Endothelial cell of umbilical vein (primary cell): Measurements from ENCODE around the gene GRIA1. TPM values are rescaled to one million over a fixed set of nuclear protein-coding genes. Genes with fewer than 3 reads are reported as not detected.

Experiments
- BruUV-seq: library from RNA; stranded (reverse); fragments of 400-500 nt; replicated peaks from 2 replicates; lab custom pipeline; 2021; lab: Mats Ljungman, UMichigan
- CTCF ChIA-PET: fragments of 300-600, 350-600 bp; sonication (Branson Sonifier 250); formaldehyde crosslinking; loops from one replicate; lab custom pipeline; 2021; ENCODE audit warnings: antibody characterized with exemption, inconsistent platforms; lab: Charles Lee
- POLR2A ChIA-PET: fragments of 300-600, 350-600 bp; sonication (Branson Sonifier 250); formaldehyde crosslinking; loops from one replicate; lab custom pipeline; 2021; ENCODE audit warnings: antibody characterized with exemption, inconsistent platforms; lab: Charles Lee
- DNase-seq: peaks from one replicate; pipeline ENCODE4 v3.0.0-alpha.2; 2011; ENCODE audit warnings: low read depth, low spot score
- FAIRE-seq: peaks from 2 replicates; lab custom pipeline; 2011; peaks lifted over from hg19 to GRCh38; lab: Jason Lieb, UNC
- H2AFZ ChIP-seq: 2 replicates; pipeline ENCODE4 v1.6.0; 2012; ENCODE audit warnings: low read depth, low read length, control low read depth, inconsistent platforms
- H3K27ac ChIP-seq: 2 replicates; pipeline ENCODE4 v1.5.1; 2011; ENCODE audit warnings: low read depth, mild to moderate bottlenecking, control low read depth, low read length, moderate library complexity; ENCODE audit not compliant: insufficient read depth
- H3K27me3 ChIP-seq, 2 experiments: 2 replicates each; pipeline versions ENCODE4 v1.6.0 to v1.6.1; 2011; ENCODE audit warnings: low read length in 2 of 2, mixed read lengths in 1 of 2; ENCODE audit not compliant: control insufficient read depth in 2 of 2, insufficient read depth in 2 of 2
- H3K36me3 ChIP-seq, 2 experiments: 2 replicates in 1 of 2; 3 replicates in 1 of 2; pipeline ENCODE4 v1.5.1; 2011; ENCODE audit warnings: low read length in 2 of 2, mild to moderate bottlenecking in 1 of 2, moderate library complexity in 1 of 2; ENCODE audit not compliant: control insufficient read depth in 2 of 2, insufficient read depth in 2 of 2; ENCODE audit errors: extremely low read depth in 1 of 2
- H3K4me1 ChIP-seq: 3 replicates; pipeline ENCODE4 v1.5.1; 2011; ENCODE audit warnings: mild to moderate bottlenecking, low read length; ENCODE audit not compliant: control insufficient read depth, insufficient read depth; ENCODE audit errors: extremely low read depth
- H3K4me2 ChIP-seq: 2 replicates; pipeline ENCODE4 v1.6.1; 2011; ENCODE audit warnings: low read length, control low read depth, mixed read lengths; ENCODE audit not compliant: insufficient read depth
- H3K4me3 ChIP-seq, 3 experiments: fragments of 200-600 bp in 1 of 3; sonication (generic), shearing (Covaris generic) in 1 of 3; replicated peaks in 1 of 3; 2 replicates each; pipeline ENCODE4 v1.5.1; 2011 to 2016; ENCODE audit warnings: control low read depth in 3 of 3, low read length in 3 of 3, mild to moderate bottlenecking in 2 of 3, inconsistent platforms in 1 of 3, low read depth in 1 of 3, moderate library complexity in 1 of 3; ENCODE audit not compliant: insufficient read depth in 1 of 3
- H3K79me2 ChIP-seq: 2 replicates; pipeline ENCODE4 v1.6.0; 2012; ENCODE audit warnings: low read length, inconsistent platforms; ENCODE audit not compliant: control insufficient read depth, insufficient read depth
- H3K9ac ChIP-seq: replicated peaks from 2 replicates; pipeline ENCODE3; 2011; ENCODE audit warnings: low read length, control low read depth; ENCODE audit not compliant: insufficient read depth; ENCODE audit errors: extremely low read depth
- H3K9me1 ChIP-seq: replicated peaks from 3 replicates; pipeline ENCODE4 v1.6.0; 2011; ENCODE audit warnings: mild to moderate bottlenecking, low read length; ENCODE audit not compliant: control insufficient read depth, insufficient read depth; ENCODE audit errors: extremely low read depth
- H3K9me3 ChIP-seq: replicated peaks from 2 replicates; pipeline ENCODE4 v1.5.1; 2012; ENCODE audit warnings: low read length, inconsistent platforms; ENCODE audit not compliant: control insufficient read depth, insufficient read depth
- H4K20me1 ChIP-seq: replicated peaks from 2 replicates; pipeline ENCODE3; 2011; ENCODE audit warnings: mild to moderate bottlenecking, low read length; ENCODE audit not compliant: control insufficient read depth, insufficient read depth; ENCODE audit errors: extremely low read depth
- EZH2 ChIP-seq: IDR thresholded peaks from 2 replicates; pipeline ENCODE4 v1.6.1; 2012; ENCODE audit warnings: borderline replicate concordance, low read depth, mild to moderate bottlenecking, moderate library complexity, low read length, inconsistent platforms; ENCODE audit not compliant: severe bottlenecking
- FOS ChIP-seq: IDR thresholded peaks from 2 replicates; pipeline ENCODE4 v1.6.1; 2011; ENCODE audit warnings: mild to moderate bottlenecking, low read length, moderate library complexity, borderline replicate concordance; ENCODE audit not compliant: insufficient read depth
- GATA2 ChIP-seq: IDR thresholded peaks from 2 replicates; pipeline ENCODE4 v1.7.0; 2011; ENCODE audit warnings: low read depth, mild to moderate bottlenecking, moderate library complexity, mixed read lengths, low read length; ENCODE audit not compliant: insufficient read length, insufficient read depth
- JUN ChIP-seq: IDR thresholded peaks from 2 replicates; pipeline ENCODE4 v1.6.1; 2011; ENCODE audit warnings: borderline replicate concordance, low read depth; ENCODE audit not compliant: insufficient read length, insufficient read depth
- MAX ChIP-seq: IDR thresholded peaks from 2 replicates; pipeline ENCODE4 v1.6.1; 2011; ENCODE audit not compliant: insufficient read depth, insufficient read length
- MYC ChIP-seq: IDR thresholded peaks from one replicate; pipeline ENCODE4 v1.6.1; 2011; ENCODE audit warnings: mild to moderate bottlenecking, low read depth, low read length
- POLR2A ChIP-seq: IDR thresholded peaks from 2 replicates; pipeline ENCODE4 v1.6.1; 2012; ENCODE audit warnings: low read depth, mild to moderate bottlenecking, control low read depth, low read length
- POLR2AphosphoS5 ChIP-seq: IDR thresholded peaks from 2 replicates; pipeline ENCODE4 v1.6.1; 2012; ENCODE audit warnings: low read depth, mild to moderate bottlenecking, control low read depth, low read length, moderate library complexity; ENCODE audit not compliant: insufficient read depth
- dilution Hi-C: fragments of 300-500 bp; cut with MboI; formaldehyde crosslinking; loops from one replicate; pipeline ENCODE4 v1.15.0; 2019; ENCODE audit warnings: low sequenced_read_pairs; ENCODE audit not compliant: extremely low pct_ligation_motif_present
- intact Hi-C: fragments of 100-400 bp; cut with micrococcal nuclease; formaldehyde crosslinking; loops from one replicate; pipeline ENCODE4 v1.10.0; 2022
- polyA plus RNA-seq, 4 experiments: library from polyadenylated mRNA; depleted of rRNA in 3 of 4; stranded (reverse) in 3 of 4; unstranded in 1 of 4; fragments of >200 nt; gene quantifications; 2 replicates each; pipeline versions ENCODE4 v1.2.1 to v1.2.3, GENCODE V29; 2011 to 2012; ENCODE audit warnings: missing spikeins in 1 of 4
- total RNA-seq: library from RNA; stranded (reverse); gene quantifications from 2 replicates; pipeline ENCODE4 v1.2.3, GENCODE V29; 2021
- TF ChIP-seq, protein P1 (sequence below), 2 donors: IDR thresholded peaks; 1 replicate in 1 of 2; 2 replicates in 1 of 2; pipeline ENCODE4 v1.5.1; 2011; ENCODE audit warnings: low read length in 2 of 2, mild to moderate bottlenecking in 2 of 2, moderate library complexity in 2 of 2, control low read depth in 1 of 2, inconsistent platforms in 1 of 2, low read depth in 1 of 2; ENCODE audit not compliant: insufficient read depth in 1 of 2; ENCODE audit errors: extremely low read depth in 1 of 2

Gene GRIA1
- total and polyA plus RNA-seq, 2 donors (not counting 3 experiments of a cell fraction or from before 2014, with no cell fraction given): not detected

DNA sequence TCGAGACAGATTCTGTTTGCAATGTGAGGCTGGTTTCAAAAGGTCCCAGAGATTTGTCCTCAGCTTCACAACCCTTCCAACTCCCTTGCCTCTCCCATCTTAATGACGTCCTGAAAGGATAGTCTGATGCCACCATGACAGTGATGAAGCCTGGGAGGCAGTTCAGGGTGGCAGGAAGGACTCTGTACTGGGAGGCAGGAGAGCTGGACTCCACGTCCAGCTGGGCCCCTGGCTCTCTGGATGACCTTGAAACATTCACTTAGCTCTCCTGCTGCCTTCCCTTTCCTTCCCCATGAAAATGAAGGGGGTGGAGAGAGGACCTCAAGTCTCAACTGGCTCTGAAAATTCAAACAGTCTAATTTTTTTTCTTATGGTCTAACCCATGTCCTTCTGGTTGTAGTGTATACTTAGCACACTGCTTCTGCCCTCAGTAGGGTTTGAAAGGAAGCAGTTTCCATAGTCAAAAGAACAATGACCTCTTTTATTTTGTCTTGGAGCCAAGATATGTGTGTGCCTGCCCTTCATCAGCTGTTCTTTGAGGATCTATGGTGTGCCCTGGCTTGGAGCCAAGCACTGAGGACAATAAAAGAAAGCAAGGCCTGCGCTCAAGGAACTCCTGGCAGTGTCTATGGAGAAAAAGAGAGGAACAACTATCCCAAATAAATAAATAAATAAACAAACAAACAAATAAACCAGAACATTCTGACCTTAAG, 188.3 kb downstream of the GRIA1 start:
- H3K9me1 ChIP-seq: no peaks in the 10 kb centered on the region
- no peak for FAIRE-seq
- intact Hi-C loops: no loop called here
- H3K4me3 ChIP-seq: no peak overlapping the region
- H3K9me3 ChIP-seq: no peaks in the 10 kb centered on the region
- no peak overlapping the region for H3K9ac ChIP-seq
- dilution Hi-C loops: no loop called here
- POLR2A ChIA-PET: no interaction called here
- CTCF ChIA-PET: interaction anchor here (1.1 to 1.3 kb wide), 3 partner anchors 50 to 182 kb away, joined by 3 read pairs; no protein-coding TSS in a partner anchor
- no peak for TF ChIP-seq GATA2
- TF ChIP-seq JUN: no peak
- no peak for TF ChIP-seq FOS
- TF ChIP-seq, protein P1, sequence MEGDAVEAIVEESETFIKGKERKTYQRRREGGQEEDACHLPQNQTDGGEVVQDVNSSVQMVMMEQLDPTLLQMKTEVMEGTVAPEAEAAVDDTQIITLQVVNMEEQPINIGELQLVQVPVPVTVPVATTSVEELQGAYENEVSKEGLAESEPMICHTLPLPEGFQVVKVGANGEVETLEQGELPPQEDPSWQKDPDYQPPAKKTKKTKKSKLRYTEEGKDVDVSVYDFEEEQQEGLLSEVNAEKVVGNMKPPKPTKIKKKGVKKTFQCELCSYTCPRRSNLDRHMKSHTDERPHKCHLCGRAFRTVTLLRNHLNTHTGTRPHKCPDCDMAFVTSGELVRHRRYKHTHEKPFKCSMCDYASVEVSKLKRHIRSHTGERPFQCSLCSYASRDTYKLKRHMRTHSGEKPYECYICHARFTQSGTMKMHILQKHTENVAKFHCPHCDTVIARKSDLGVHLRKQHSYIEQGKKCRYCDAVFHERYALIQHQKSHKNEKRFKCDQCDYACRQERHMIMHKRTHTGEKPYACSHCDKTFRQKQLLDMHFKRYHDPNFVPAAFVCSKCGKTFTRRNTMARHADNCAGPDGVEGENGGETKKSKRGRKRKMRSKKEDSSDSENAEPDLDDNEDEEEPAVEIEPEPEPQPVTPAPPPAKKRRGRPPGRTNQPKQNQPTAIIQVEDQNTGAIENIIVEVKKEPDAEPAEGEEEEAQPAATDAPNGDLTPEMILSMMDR (IDR thresholded peaks at IDR 0.05; ENCODE audit: extremely low read depth in 1 of 2, insufficient read depth in 1 of 2, low read depth in 1 of 2, low read length in 2 of 2): no peak
- no peak for TF ChIP-seq POLR2A
- TF ChIP-seq MYC: no peak
- no peak for TF ChIP-seq MAX
- no peak for TF ChIP-seq POLR2AphosphoS5
- TF ChIP-seq EZH2: no peak
- no peaks in the 10 kb centered on the region for H4K20me1 ChIP-seq
- DNase-seq: peak; percentile 37
- H3K36me3 ChIP-seq: no peaks in the 10 kb centered on the region
- H3K4me1 ChIP-seq: no peaks in the 10 kb centered on the region
- H3K27me3 ChIP-seq: no peaks in the 10 kb centered on the region
- no TSS peak for BruUV-seq
- no peaks in the 10 kb centered on the region for H3K79me2 ChIP-seq
- no peak overlapping the region for H3K27ac ChIP-seq
- H2AFZ ChIP-seq: no peak overlapping the region
- no peak overlapping the region for H3K4me2 ChIP-seq
